ENCODE measurements around the gene LRP1. TPM values are rescaled to one million over a fixed set of nuclear protein-coding genes. Genes with fewer than 3 reads are reported as not detected.

Gene LRP1
- total RNA-seq, 1 donor from 2014 or later: 448 TPM

- peaks cover 49% of the 10 kb centered on the region for H3K36me3 Mint-ChIP-seq (ENCODE audit: low read depth)
- peaks cover 3% of the 10 kb centered on the region for H3K4me1 Mint-ChIP-seq (ENCODE audit: low read depth)
- no peak for TF ChIP-seq CTCF (IDR thresholded peaks at IDR 0.05)
- no peak for DNase-seq (ENCODE audit: low spot score)
- no peaks in the 10 kb centered on the region for H3K9me3 Mint-ChIP-seq (ENCODE audit: low read depth)
- peak overlapping the region; percentile 2 for H3K27ac Mint-ChIP-seq (ENCODE audit: unreplicated experiment)
- no peaks in the 10 kb centered on the region for H3K27me3 Mint-ChIP-seq (ENCODE audit: low read depth)
- no peak overlapping the region for H3K4me3 Mint-ChIP-seq (ENCODE audit: unreplicated experiment)
These were observed 77.6 kb downstream of the LRP1 start for GRCh38 chr12:57205931-57206330.

- Mint-ChIP-seq H3K36me3 (ENCODE audit: low read depth) (peaks cover 38% of the 10 kb centered on the region), H3K27ac (ENCODE audit: unreplicated experiment) (no peak overlapping the region), H3K4me1 (ENCODE audit: low read depth) (peaks cover 21% of the 10 kb centered on the region), H3K27me3 (ENCODE audit: low read depth) (no peaks in the 10 kb centered on the region), H3K9me3 (ENCODE audit: low read depth) (no peaks in the 10 kb centered on the region), H3K4me3 (ENCODE audit: unreplicated experiment) (no peak overlapping the region)
- no peak for DNase-seq (ENCODE audit: low spot score)
- TF ChIP-seq CTCF (IDR thresholded peaks at IDR 0.05): no peak
These were observed 79.7 kb downstream of the LRP1 start for GRCh38 chr12:57207731-57208630.

GRCh38 chr12:57208631-57209282, 80.5 kb downstream of the LRP1 start:
- Mint-ChIP-seq H3K27ac (ENCODE audit: unreplicated experiment) (peak overlapping the region; percentile 45), H3K27me3 (ENCODE audit: low read depth) (no peaks in the 10 kb centered on the region), H3K36me3 (ENCODE audit: low read depth) (peaks cover 33% of the 10 kb centered on the region), H3K9me3 (ENCODE audit: low read depth) (no peaks in the 10 kb centered on the region), H3K4me3 (ENCODE audit: unreplicated experiment) (no peak overlapping the region), H3K4me1 (ENCODE audit: low read depth) (peaks cover 29% of the 10 kb centered on the region)
- TF ChIP-seq CTCF (IDR thresholded peaks at IDR 0.05): no peak
- DNase-seq (ENCODE audit: low spot score): no peak

- no peak for DNase-seq (ENCODE audit: low spot score)
- Mint-ChIP-seq H3K27ac (ENCODE audit: unreplicated experiment) (no peak overlapping the region), H3K36me3 (ENCODE audit: low read depth) (peaks cover 25% of the 10 kb centered on the region), H3K4me3 (ENCODE audit: unreplicated experiment) (no peak overlapping the region), H3K4me1 (ENCODE audit: low read depth) (peaks cover 40% of the 10 kb centered on the region), H3K27me3 (ENCODE audit: low read depth) (no peaks in the 10 kb centered on the region), H3K9me3 (ENCODE audit: low read depth) (no peaks in the 10 kb centered on the region)
- TF ChIP-seq CTCF (IDR thresholded peaks at IDR 0.05): no peak
These were observed 81.6 kb downstream of the LRP1 start for GRCh38 chr12:57209916-57210315.

- no peak for TF ChIP-seq CTCF (IDR thresholded peaks at IDR 0.05)
- H3K4me1 Mint-ChIP-seq (ENCODE audit: low read depth): peaks cover 46% of the 10 kb centered on the region
- peaks cover 23% of the 10 kb centered on the region for H3K36me3 Mint-ChIP-seq (ENCODE audit: low read depth)
- H3K27me3 Mint-ChIP-seq (ENCODE audit: low read depth): no peaks in the 10 kb centered on the region
- no peak for DNase-seq (ENCODE audit: low spot score)
- H3K4me3 Mint-ChIP-seq (ENCODE audit: unreplicated experiment): no peak overlapping the region
- no peaks in the 10 kb centered on the region for H3K9me3 Mint-ChIP-seq (ENCODE audit: low read depth)
- peak overlapping the region; percentile 51 for H3K27ac Mint-ChIP-seq (ENCODE audit: unreplicated experiment)
These were observed 82.2 kb downstream of the LRP1 start for GRCh38 chr12:57210461-57210860.

Measured in chondrocyte (in vitro differentiated cells).